Astrocyte of the hippocampus (primary cell): Measurements from ENCODE around the gene UQCC5.

Source experiments
- DNase-seq: peaks from one replicate; pipeline ENCODE4 v3.0.0; 2011; ENCODE audit warnings: low read depth, low spot score

Gene UQCC5

DNA sequence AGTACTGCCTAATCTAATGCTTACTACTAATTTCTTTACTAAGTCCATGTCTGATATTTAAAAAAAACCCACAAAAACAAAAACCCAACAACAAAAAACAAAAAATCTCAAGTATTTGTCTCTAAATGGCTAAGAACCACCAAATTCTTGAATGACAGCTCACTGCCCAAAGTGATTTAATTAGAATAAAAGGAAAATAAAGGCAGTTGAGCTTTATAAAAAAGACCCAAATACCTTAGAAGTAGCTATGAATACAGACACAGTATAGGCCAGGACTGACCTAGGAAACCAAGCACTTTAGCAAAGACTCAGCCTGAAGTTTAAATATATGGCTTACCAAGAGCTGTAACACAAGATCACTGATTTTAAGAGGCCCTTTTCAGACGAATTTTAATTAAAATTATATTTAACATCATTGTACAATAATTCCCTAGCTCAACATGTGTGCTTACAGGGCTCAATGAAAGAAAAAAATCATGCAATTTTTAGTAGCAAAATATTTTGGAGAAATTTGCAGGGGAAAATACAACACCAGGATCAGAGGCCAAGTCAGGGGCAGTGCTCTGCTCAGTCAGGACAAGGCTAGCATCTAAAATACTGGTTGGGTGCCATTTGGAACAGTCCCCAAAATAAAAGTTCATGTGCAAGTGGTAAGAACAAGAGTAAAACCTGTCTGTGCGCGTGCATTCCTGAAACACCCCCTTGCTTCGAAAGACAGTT, 24.8 kb downstream of the UQCC5 start:
- peak; percentile 79 for DNase-seq

DNA sequence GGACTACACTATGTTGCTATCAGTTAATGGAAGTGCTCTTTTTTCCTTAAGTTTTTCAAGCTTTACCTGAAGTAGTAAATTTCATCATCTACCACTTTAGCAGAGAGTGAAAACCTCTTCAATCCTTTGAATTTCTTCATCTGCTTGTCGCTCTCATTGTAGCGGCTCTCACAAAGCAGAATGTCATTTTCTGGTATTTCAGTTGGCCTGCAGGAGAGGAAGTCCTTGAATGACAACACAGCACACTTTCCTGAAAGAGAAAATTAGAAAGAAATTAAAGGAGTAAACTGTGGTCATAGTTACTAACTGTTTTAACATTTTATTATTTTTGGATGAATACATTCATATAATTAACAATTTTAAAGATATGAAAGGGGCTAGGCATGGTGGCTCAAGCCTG, 27.6 kb downstream of the UQCC5 start:
- DNase-seq: no peak

DNA sequence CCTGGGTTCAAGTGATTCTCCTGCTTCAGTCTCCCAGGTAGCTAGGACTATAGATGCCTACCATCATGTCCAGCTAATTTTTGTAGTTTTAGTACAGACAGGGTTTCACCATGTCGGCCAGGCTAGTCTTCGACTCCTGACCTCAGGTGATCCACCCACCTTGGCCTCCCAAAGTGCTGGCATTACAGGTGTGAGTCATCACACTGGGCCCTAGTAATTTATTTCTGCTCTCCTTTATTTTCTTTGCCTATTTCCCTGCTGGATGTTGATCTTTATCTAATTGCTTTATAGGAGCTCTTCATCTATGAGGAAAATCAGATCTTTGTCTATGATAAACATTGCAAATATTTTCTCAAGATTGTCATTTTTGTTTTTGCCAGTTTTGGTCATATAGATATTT, 31.7 kb downstream of the UQCC5 start:
- DNase-seq: no peak

DNA sequence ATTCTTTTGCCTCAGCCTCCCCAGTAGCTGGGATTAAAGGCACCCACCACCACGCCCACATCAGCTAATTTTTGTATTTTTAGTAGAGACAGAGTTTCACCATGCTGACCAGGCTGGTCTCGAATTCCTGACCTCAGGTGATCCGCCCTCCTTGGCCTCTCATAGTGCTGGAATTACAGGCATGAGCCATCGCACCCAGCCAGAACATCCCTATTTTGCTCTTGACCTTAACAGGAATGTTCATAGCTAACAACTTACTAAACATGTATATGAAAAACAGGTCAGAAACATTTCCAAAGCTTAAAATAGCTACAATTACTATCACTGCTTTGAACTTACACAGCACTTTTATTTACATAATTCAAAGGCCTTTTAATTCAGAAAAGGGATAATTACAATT, 33.7 kb downstream of the UQCC5 start:
- DNase-seq: peak; percentile 42

DNA sequence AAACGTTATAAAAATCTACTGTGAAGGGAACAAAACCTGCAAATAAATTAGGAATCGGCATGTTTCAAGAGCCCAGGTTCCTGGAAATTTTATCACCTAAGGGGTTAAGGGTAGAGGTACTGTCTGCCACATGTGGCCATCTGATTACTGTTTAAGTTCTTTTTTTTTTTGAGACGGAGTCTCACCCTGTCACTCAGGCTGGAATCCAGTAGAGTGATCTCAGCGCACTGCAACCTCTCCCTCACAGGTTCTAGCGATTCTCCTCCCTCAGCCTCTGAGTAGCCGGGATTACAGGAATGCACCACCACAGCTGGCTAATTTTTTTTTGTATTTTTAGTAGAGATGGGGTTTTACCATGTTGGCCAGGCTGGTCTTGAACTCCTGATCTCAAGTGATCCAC, 35.8 kb downstream of the UQCC5 start:
- no peak for DNase-seq

DNA sequence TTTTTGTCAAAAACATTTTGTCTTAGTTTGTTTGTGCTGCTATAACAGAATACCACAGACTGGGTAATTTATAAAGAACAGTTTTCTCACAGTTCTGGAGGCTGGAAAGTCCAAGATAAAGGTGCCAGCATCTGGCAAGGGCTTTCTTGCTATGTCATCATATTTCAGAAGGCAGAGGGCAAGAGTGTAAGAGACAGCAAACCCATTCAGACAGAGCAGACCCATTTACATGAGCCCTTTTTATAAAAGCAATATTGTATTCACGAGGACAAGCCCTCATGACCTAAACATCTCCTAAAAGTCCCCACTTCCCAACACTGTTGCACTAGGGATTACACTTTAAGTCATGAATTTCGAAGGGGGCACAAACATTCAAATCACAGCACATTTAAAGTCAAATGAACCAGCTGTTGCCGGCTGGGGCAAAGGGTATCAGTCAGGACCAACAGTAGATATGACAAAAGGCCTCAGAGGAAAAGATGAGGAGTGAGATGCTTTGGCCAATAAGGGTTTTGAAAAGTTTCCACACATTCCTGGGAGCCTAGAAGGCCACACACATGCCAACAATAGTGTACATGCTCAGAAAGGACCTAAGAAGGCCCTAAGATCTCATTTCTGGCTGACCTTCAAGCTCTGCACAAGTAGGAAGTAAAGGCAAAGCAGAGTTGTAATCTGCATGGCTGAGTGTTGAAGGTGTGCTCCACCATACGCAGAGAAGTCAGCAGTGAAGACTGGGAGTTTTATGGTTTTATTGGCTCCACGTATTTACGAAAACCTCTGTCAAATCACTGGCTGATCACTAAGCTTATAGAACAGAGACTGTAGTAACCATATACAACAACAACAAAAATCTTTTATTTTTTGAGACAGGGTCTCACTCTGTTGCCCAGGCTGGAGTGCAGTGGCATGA, 37.9 kb downstream of the UQCC5 start:
- DNase-seq: no peak
